ENCODE measurements around the gene RFLNA.

- TF ChIP-seq, protein P1, sequence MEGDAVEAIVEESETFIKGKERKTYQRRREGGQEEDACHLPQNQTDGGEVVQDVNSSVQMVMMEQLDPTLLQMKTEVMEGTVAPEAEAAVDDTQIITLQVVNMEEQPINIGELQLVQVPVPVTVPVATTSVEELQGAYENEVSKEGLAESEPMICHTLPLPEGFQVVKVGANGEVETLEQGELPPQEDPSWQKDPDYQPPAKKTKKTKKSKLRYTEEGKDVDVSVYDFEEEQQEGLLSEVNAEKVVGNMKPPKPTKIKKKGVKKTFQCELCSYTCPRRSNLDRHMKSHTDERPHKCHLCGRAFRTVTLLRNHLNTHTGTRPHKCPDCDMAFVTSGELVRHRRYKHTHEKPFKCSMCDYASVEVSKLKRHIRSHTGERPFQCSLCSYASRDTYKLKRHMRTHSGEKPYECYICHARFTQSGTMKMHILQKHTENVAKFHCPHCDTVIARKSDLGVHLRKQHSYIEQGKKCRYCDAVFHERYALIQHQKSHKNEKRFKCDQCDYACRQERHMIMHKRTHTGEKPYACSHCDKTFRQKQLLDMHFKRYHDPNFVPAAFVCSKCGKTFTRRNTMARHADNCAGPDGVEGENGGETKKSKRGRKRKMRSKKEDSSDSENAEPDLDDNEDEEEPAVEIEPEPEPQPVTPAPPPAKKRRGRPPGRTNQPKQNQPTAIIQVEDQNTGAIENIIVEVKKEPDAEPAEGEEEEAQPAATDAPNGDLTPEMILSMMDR (IDR thresholded peaks at IDR 0.05): no peak
- no peak for TF ChIP-seq POLR2AphosphoS5 (IDR thresholded peaks at IDR 0.05)
- no peak for TF ChIP-seq POLR2A (IDR thresholded peaks at IDR 0.05)
Observed at GRCh38 chr12:124279315-124279714, 15.6 kb upstream of the RFLNA start.

All from suprapubic skin (tissue), 4 donors.